ENCODE measurements around the gene HOXC13.

- TF ChIP-seq POLR2AphosphoS5 (IDR thresholded peaks at IDR 0.05; ENCODE audit: low read depth, low read length) (no peak), POLR2A (IDR thresholded peaks at IDR 0.05; ENCODE audit: low read depth, low read length) (no peak)
These were observed 16.6 kb downstream of the HOXC13 start for GRCh38 chr12:53955036-53955775.
